Inflammatory macrophage treated with lipopolysaccharide for 1 hour (primary cell): ENCODE data around the gene TTC27.

Experiments used
- DNase-seq, 2 donors: peaks; one replicate each; pipeline ENCODE4 v3.0.0-alpha.2; 2020 to 2022

Gene TTC27

GRCh38 chr2:32760628-32761027, 132.8 kb downstream of the TTC27 start:
- no peak for DNase-seq

GRCh38 chr2:32768387-32769174, 140.7 kb downstream of the TTC27 start:
- DNase-seq = no peak

- no peak for DNase-seq
Measured at GRCh38 chr2:32770360-32770759, 142.5 kb downstream of the TTC27 start.

- peak; percentile 15 to 31 for DNase-seq
Measured at GRCh38 chr2:32772638-32773447, 145.0 kb downstream of the TTC27 start.

- no peak for DNase-seq
Measured at GRCh38 chr2:32773448-32773808, 145.6 kb downstream of the TTC27 start.

GRCh38 chr2:32775954-32776353, 148.1 kb downstream of the TTC27 start:
- DNase-seq = no peak

- no peak for DNase-seq
Measured at GRCh38 chr2:32777714-32778113, 149.9 kb downstream of the TTC27 start.

- DNase-seq = no peak
Measured at GRCh38 chr2:32780961-32781360, 153.1 kb downstream of the TTC27 start.

- no peak for DNase-seq
Measured at GRCh38 chr2:32783469-32783868, 155.6 kb downstream of the TTC27 start.

GRCh38 chr2:32783933-32784332, 156.1 kb downstream of the TTC27 start:
- DNase-seq = no peak

- DNase-seq = no peak
Measured at GRCh38 chr2:32787207-32787606, 159.4 kb downstream of the TTC27 start.

- DNase-seq = no peak
Measured at GRCh38 chr2:32788114-32788513, 160.3 kb downstream of the TTC27 start.

GRCh38 chr2:32792416-32792815, 164.6 kb downstream of the TTC27 start:
- no peak for DNase-seq

GRCh38 chr2:32798829-32799228, 171.0 kb downstream of the TTC27 start:
- no peak for DNase-seq

GRCh38 chr2:32801741-32802140, 173.9 kb downstream of the TTC27 start:
- no peak for DNase-seq

- no peak for DNase-seq
Measured at GRCh38 chr2:32802877-32803276, 175.0 kb downstream of the TTC27 start.

- DNase-seq = no peak
Measured at GRCh38 chr2:32804205-32804604, 176.4 kb downstream of the TTC27 start.

- no peak for DNase-seq
Measured at GRCh38 chr2:32805104-32806095, 177.6 kb downstream of the TTC27 start.

- DNase-seq = no peak
Measured at GRCh38 chr2:32806857-32807256, 179.0 kb downstream of the TTC27 start.

- DNase-seq = no peak
Measured at GRCh38 chr2:32807662-32808061, 179.8 kb downstream of the TTC27 start.

- no peak for DNase-seq
Measured at GRCh38 chr2:32810909-32811495, 183.2 kb downstream of the TTC27 start.

- DNase-seq = no peak
Measured at GRCh38 chr2:32811696-32812095, 183.8 kb downstream of the TTC27 start.

GRCh38 chr2:32812316-32812715, 184.5 kb downstream of the TTC27 start:
- peak in 1 of 2 donors; percentile 6 for DNase-seq
